H1 (cell line): ENCODE data around the gene AOPEP. TPM values are rescaled to one million over a fixed set of nuclear protein-coding genes. Genes with fewer than 3 reads are reported as not detected.

ENCODE experiments used
- CTCF ChIA-PET: fragments of 300-600 bp; sonication (Branson Sonifier 250); formaldehyde crosslinking; loops from one replicate; lab custom pipeline; 2021; ENCODE audit not compliant: partially characterized antibody; lab: Charles Lee
- POLR2A ChIA-PET: fragments of 300-600 bp; sonication (Branson Sonifier 250); formaldehyde crosslinking; loops from one replicate; lab custom pipeline; 2021; ENCODE audit warnings: inconsistent platforms; ENCODE audit not compliant: partially characterized antibody; lab: Charles Lee
- DNase-seq, 2 experiments: peaks; one replicate each; pipeline versions ENCODE4 v3.0.0 to v3.0.0-alpha.2; 2010 to 2022; ENCODE audit warnings: low spot score in 2 of 2, low read depth in 1 of 2, mixed read lengths in 1 of 2
- FAIRE-seq: peaks from 2 replicates; lab custom pipeline; 2011; peaks lifted over from hg19 to GRCh38; lab: Jason Lieb, UNC
- H2AFZ ChIP-seq: 2 replicates; pipeline ENCODE4 v1.8.1; 2012; ENCODE audit warnings: low read length, inconsistent platforms
- H2AK5ac ChIP-seq: 2 replicates; pipeline ENCODE4 v1.6.1; 2013; ENCODE audit warnings: low read depth, low read length
- H2BK120ac ChIP-seq: replicated peaks from 2 replicates; pipeline ENCODE3; 2013; ENCODE audit warnings: low read depth, low read length, inconsistent platforms
- H2BK12ac ChIP-seq: 2 replicates; pipeline ENCODE4 v1.6.1; 2013; ENCODE audit warnings: low read depth, low read length
- H2BK15ac ChIP-seq: 2 replicates; pipeline ENCODE4 v1.6.1; 2013; ENCODE audit warnings: low read length
- H2BK20ac ChIP-seq: 2 replicates; pipeline ENCODE4 v1.6.1; 2013; ENCODE audit warnings: low read length
- H2BK5ac ChIP-seq: 2 replicates; pipeline ENCODE4 v1.6.1; 2013; ENCODE audit warnings: low read depth, low read length
- H3K14ac ChIP-seq: 2 replicates; pipeline ENCODE4 v1.6.1; 2013; ENCODE audit warnings: inconsistent platforms; ENCODE audit not compliant: insufficient read length
- H3K18ac ChIP-seq: 2 replicates; pipeline ENCODE4 v1.6.1; 2013; ENCODE audit warnings: low read length; ENCODE audit errors: extremely low read depth
- H3K23ac ChIP-seq: 2 replicates; pipeline ENCODE4 v1.6.1; 2013; ENCODE audit warnings: inconsistent platforms; ENCODE audit not compliant: insufficient read length
- H3K23me2 ChIP-seq: 2 replicates; pipeline ENCODE4 v1.6.1; 2013; ENCODE audit warnings: low read depth, low read length
- H3K27ac ChIP-seq: 2 replicates; pipeline ENCODE4 v1.6.1; 2011; ENCODE audit warnings: low read depth, low read length, inconsistent platforms
- H3K27me3 ChIP-seq, 4 experiments: replicated peaks in 1 of 4; 1 replicate in 1 of 4; 2 replicates in 3 of 4; pipeline versions ENCODE4 v1.6.1 to v1.8.1; 2011 to 2013; ENCODE audit warnings: low read length in 3 of 4, mild to moderate bottlenecking in 3 of 4, inconsistent platforms in 2 of 4, mixed read lengths in 2 of 4, moderate library complexity in 1 of 4; ENCODE audit not compliant: control insufficient read depth in 3 of 4, insufficient read depth in 3 of 4; ENCODE audit errors: extremely low read depth in 1 of 4
- H3K36me3 ChIP-seq, 4 experiments: 2 replicates each; pipeline versions ENCODE4 v1.6.1 to v1.8.1; 2011 to 2013; ENCODE audit warnings: mild to moderate bottlenecking in 4 of 4, low read length in 3 of 4, moderate library complexity in 2 of 4, control low read depth in 1 of 4, inconsistent platforms in 1 of 4; ENCODE audit not compliant: insufficient read depth in 4 of 4, control insufficient read depth in 2 of 4
- H3K4ac ChIP-seq: replicated peaks from 2 replicates; pipeline ENCODE3; 2013; ENCODE audit warnings: low read length, low read depth, mixed read lengths, inconsistent platforms; ENCODE audit not compliant: insufficient read length
- H3K4me1 ChIP-seq, 4 experiments: replicated peaks in 1 of 4; 1 replicate in 1 of 4; 2 replicates in 3 of 4; pipeline versions ENCODE4 v1.6.1 to v1.8.1; 2011 to 2013; ENCODE audit warnings: low read length in 3 of 4, inconsistent platforms in 2 of 4, mixed read lengths in 1 of 4; ENCODE audit not compliant: insufficient read depth in 4 of 4, control insufficient read depth in 3 of 4
- H3K4me2 ChIP-seq, 2 experiments: 2 replicates each; pipeline versions ENCODE4 v1.6.1 to v1.8.1; 2011 to 2013; ENCODE audit warnings: low read depth in 2 of 2, low read length in 2 of 2, control low read depth in 1 of 2, inconsistent platforms in 1 of 2, mild to moderate bottlenecking in 1 of 2; ENCODE audit not compliant: insufficient read depth in 1 of 2
- H3K4me3 ChIP-seq, 4 experiments: fragments of 200-600, 300-600 bp in 1 of 4; sonication (generic), shearing (Covaris generic), sonication (Bioruptor Twin) in 1 of 4; 2 replicates each; pipeline versions ENCODE4 v1.5.1 to v1.8.1; 2011 to 2016; ENCODE audit warnings: low read length in 4 of 4, low read depth in 3 of 4, control low read depth in 2 of 4, inconsistent platforms in 2 of 4, mild to moderate bottlenecking in 2 of 4, mixed read lengths in 1 of 4, moderate library complexity in 1 of 4; ENCODE audit not compliant: insufficient read depth in 2 of 4; ENCODE audit errors: extremely low read depth in 1 of 4
- H3K56ac ChIP-seq: replicated peaks from 2 replicates; pipeline ENCODE3; 2013; ENCODE audit warnings: low read depth, mild to moderate bottlenecking, mixed read lengths, low read length, inconsistent platforms; ENCODE audit not compliant: insufficient read length
- H3K79me1 ChIP-seq: 2 replicates; pipeline ENCODE4 v1.6.1; 2013; ENCODE audit warnings: low read depth, low read length, control low read depth
- H3K79me2 ChIP-seq, 2 experiments: 2 replicates each; pipeline versions ENCODE4 v1.6.1 to v1.8.1; 2012 to 2013; ENCODE audit warnings: low read length in 2 of 2, mild to moderate bottlenecking in 2 of 2, inconsistent platforms in 1 of 2; ENCODE audit not compliant: insufficient read depth in 2 of 2, control insufficient read depth in 1 of 2
- H3K9ac ChIP-seq, 4 experiments: replicated peaks in 1 of 4; 1 replicate in 1 of 4; 2 replicates in 3 of 4; pipeline versions ENCODE4 v1.6.1 to v1.8.1; 2011 to 2013; ENCODE audit warnings: low read depth in 3 of 4, low read length in 3 of 4, control low read depth in 2 of 4, mild to moderate bottlenecking in 2 of 4, moderate library complexity in 2 of 4, inconsistent platforms in 1 of 4; ENCODE audit errors: extremely low read depth in 1 of 4
- H3K9me3 ChIP-seq, 2 experiments: 2 replicates each; pipeline versions ENCODE4 v1.6.1 to v1.8.1; 2012 to 2013; ENCODE audit warnings: mild to moderate bottlenecking in 2 of 2, moderate library complexity in 2 of 2, control low read depth in 1 of 2, inconsistent platforms in 1 of 2, low read depth in 1 of 2, low read length in 1 of 2, mixed read lengths in 1 of 2; ENCODE audit not compliant: insufficient read depth in 2 of 2
- H4K20me1 ChIP-seq, 2 experiments: replicated peaks in 1 of 2; 2 replicates each; pipeline versions ENCODE3 to v1.8.1; 2011 to 2013; ENCODE audit warnings: inconsistent platforms in 2 of 2, low read length in 2 of 2, mild to moderate bottlenecking in 1 of 2; ENCODE audit not compliant: insufficient read depth in 2 of 2, control insufficient read depth in 1 of 2
- H4K5ac ChIP-seq: 2 replicates; pipeline ENCODE4 v1.6.1; 2013; ENCODE audit warnings: low read length, low read depth, mixed read lengths, inconsistent platforms; ENCODE audit not compliant: insufficient read length
- H4K8ac ChIP-seq: 2 replicates; pipeline ENCODE4 v1.8.0; 2013; ENCODE audit warnings: mild to moderate bottlenecking, moderate library complexity, low read length, inconsistent platforms; ENCODE audit not compliant: insufficient read depth; ENCODE audit errors: extremely low read depth
- H4K91ac ChIP-seq: replicated peaks from 2 replicates; pipeline ENCODE3; 2013; ENCODE audit warnings: low read length, mixed read lengths, inconsistent platforms; ENCODE audit not compliant: insufficient read length
- POLR2A ChIP-seq, 2 experiments: IDR thresholded peaks; 1 replicate in 1 of 2; 2 replicates in 1 of 2; pipeline ENCODE4 v1.6.1; 2011; ENCODE audit warnings: low read depth in 2 of 2, low read length in 2 of 2, mild to moderate bottlenecking in 2 of 2; ENCODE audit errors: control extremely low read depth in 1 of 2
- RAD21 ChIP-seq, 2 experiments: IDR thresholded peaks in 1 of 2; conservative IDR thresholded peaks in 1 of 2; 2 replicates each; pipeline ENCODE4 v1.6.1; 2011; ENCODE audit warnings: low read depth in 2 of 2, low read length in 2 of 2, improper control_type of control experiment in 1 of 2, inconsistent platforms in 1 of 2, mild to moderate bottlenecking in 1 of 2, moderate library complexity in 1 of 2
- WGBS, 2 experiments: shearing (Covaris generic) in 1 of 2; methylation state at CpG; one replicate each; pipeline versions ENCODE4 v1.1.6 to v1.1.7; 2013 to 2015; ENCODE audit warnings: low lambda C conversion rate in 2 of 2, mixed read lengths in 2 of 2, inconsistent platforms in 1 of 2, low coverage in 1 of 2, missing lambda C conversion rate in 1 of 2; ENCODE audit not compliant: insufficient replicate concordance in 2 of 2, insufficient coverage in 1 of 2, insufficient read length in 1 of 2; ENCODE audit errors: extremely low coverage in 1 of 2, missing lambda C conversion rate in 1 of 2; 5-methylcytosine and 5-hydroxymethylcytosine counted together
- polyA plus RNA-seq, 7 experiments: library from polyadenylated mRNA; depleted of rRNA in 3 of 7; stranded (reverse) in 5 of 7; unstranded in 2 of 7; fragments of >200 nt in 5 of 7; fragments of 200-250 nt in 2 of 7; gene quantifications; 1 replicate in 5 of 7; 2 replicates in 1 of 7; 4 replicates in 1 of 7; pipeline versions ENCODE4 v1.2.1 to v1.2.3, GENCODE V29; 2011 to 2013; ENCODE audit warnings: missing spikeins in 2 of 7, mixed read lengths in 2 of 7
- total RNA-seq: library from RNA; stranded (reverse); fragmentation: NEBNext Ultra II Directional; extraction: Animal tissue kit (Norgen Biotek cat#: 25700); gene quantifications from 2 replicates; pipeline ENCODE4 v1.2.1, GENCODE V29; 2021

AOPEP gene
- total and polyA plus RNA-seq, 2 of the 8 experiments (the other 6 are each of a cell fraction or from before 2014, with no cell fraction given) = 6.1 to 14.3 TPM

GRCh38 chr9:94785215-94786169, 59.0 kb downstream of the AOPEP start:
- H3K4me2 ChIP-seq = no peak overlapping the region

More at GRCh38 chr9:94785215-94786169, 59.0 kb downstream of the AOPEP start:
- FAIRE-seq (no peak), DNase-seq (no peak)
- no peak overlapping the region for H3K23ac ChIP-seq
- H2AK5ac ChIP-seq = no peak overlapping the region
- H3K79me1 ChIP-seq = no peaks in the 10 kb centered on the region
- no peak overlapping the region for H2BK5ac ChIP-seq
- H4K5ac ChIP-seq = no peak overlapping the region
- no peak overlapping the region for H3K9ac ChIP-seq
- WGBS, 2 experiments = 82% methylated on average over 10 of the region's 10 CpGs; no CpG with 5 or more reads in 1 of the 2 experiments
- ChIA-PET CTCF (interaction anchor here (0.8 to 2.3 kb wide), 14 partner anchors 14 to 348 kb away, joined by 3 to 7 read pairs (median 3); no protein-coding TSS in a partner anchor), POLR2A (interaction anchor here (0.6 kb wide), 1 partner anchor 258 kb away, joined by 3 read pairs; no protein-coding TSS in a partner anchor)
- no peaks in the 10 kb centered on the region for H3K27me3 ChIP-seq
- H4K20me1 ChIP-seq = peaks cover 0 to 2% of the 10 kb centered on the region in 2 experiments
- no peak overlapping the region for H3K18ac ChIP-seq
- H3K9me3 ChIP-seq = no peaks in the 10 kb centered on the region
- H3K79me2 ChIP-seq = no peaks in the 10 kb centered on the region
- no peak overlapping the region for H3K14ac ChIP-seq
- H2BK12ac ChIP-seq = no peak overlapping the region
- no peak overlapping the region for H2BK15ac ChIP-seq
- TF ChIP-seq POLR2A (IDR thresholded peaks at IDR 0.05; ENCODE audit: control extremely low read depth in 1 of 2, low read depth in 2 of 2, low read length in 2 of 2) (no peak), RAD21 (IDR thresholded peaks at IDR 0.05 in 1 of 2, conservative IDR thresholded peaks at IDR 0.05 in 1 of 2; ENCODE audit: low read depth in 2 of 2, low read length in 2 of 2) (0 out of 4 replicates have a peak, but pooled peaks of 1 of the 2 experiments have one; percentile 2)
- H3K4ac ChIP-seq = no peak overlapping the region
- no peak overlapping the region for H4K91ac ChIP-seq
- peaks cover 0 to 6% (median 0%) of the 10 kb centered on the region in 4 experiments; a peak in 3 of 7 replicates for H3K4me1 ChIP-seq
- no peak overlapping the region for H3K4me3 ChIP-seq
- no peak overlapping the region for H2AFZ ChIP-seq
- no peak overlapping the region for H3K27ac ChIP-seq
- H3K23me2 ChIP-seq = no peaks in the 10 kb centered on the region
- no peak overlapping the region for H3K56ac ChIP-seq
- no peaks in the 10 kb centered on the region for H3K36me3 ChIP-seq
- no peak overlapping the region for H4K8ac ChIP-seq
- H2BK120ac ChIP-seq = no peak overlapping the region
- H2BK20ac ChIP-seq = no peak overlapping the region
